Measurements from ENCODE around the gene DLX1. TPM values are rescaled to one million over a fixed set of nuclear protein-coding genes. Genes with fewer than 3 reads are reported as not detected.

DLX1 gene
- total RNA-seq, 1 donor from 2014 or later: 29.7 TPM

- no peaks in the 10 kb centered on the region for H3K9me3 Mint-ChIP-seq (ENCODE audit: unreplicated experiment)
- no peaks in the 10 kb centered on the region for H3K36me3 Mint-ChIP-seq (ENCODE audit: unreplicated experiment)
- TF ChIP-seq CTCF (IDR thresholded peaks at IDR 0.05): no peak
- no peak overlapping the region for H3K4me3 Mint-ChIP-seq (ENCODE audit: unreplicated experiment)
- no peaks in the 10 kb centered on the region for H3K27me3 Mint-ChIP-seq (ENCODE audit: unreplicated experiment)
- DNase-seq (ENCODE audit: extremely low spot score, unreplicated experiment): no peak
- H3K4me1 Mint-ChIP-seq (ENCODE audit: unreplicated experiment): peaks cover 9% of the 10 kb centered on the region
- no peak overlapping the region for H3K27ac Mint-ChIP-seq (ENCODE audit: unreplicated experiment)
Observed at GRCh38 chr2:172046080-172046678, 39.1 kb upstream of the DLX1 start.

GRCh38 chr2:172046866-172047565, 38.3 kb upstream of the DLX1 start:
- Mint-ChIP-seq H3K27me3 (ENCODE audit: unreplicated experiment) (no peaks in the 10 kb centered on the region), H3K27ac (ENCODE audit: unreplicated experiment) (no peak overlapping the region), H3K9me3 (ENCODE audit: unreplicated experiment) (no peaks in the 10 kb centered on the region), H3K36me3 (ENCODE audit: unreplicated experiment) (no peaks in the 10 kb centered on the region), H3K4me3 (ENCODE audit: unreplicated experiment) (no peak overlapping the region), H3K4me1 (ENCODE audit: unreplicated experiment) (peaks cover 17% of the 10 kb centered on the region)
- no peak for DNase-seq (ENCODE audit: extremely low spot score, unreplicated experiment)
- no peak for TF ChIP-seq CTCF (IDR thresholded peaks at IDR 0.05)

- H3K36me3 Mint-ChIP-seq (ENCODE audit: unreplicated experiment): no peaks in the 10 kb centered on the region
- no peak overlapping the region for H3K27ac Mint-ChIP-seq (ENCODE audit: unreplicated experiment)
- no peaks in the 10 kb centered on the region for H3K27me3 Mint-ChIP-seq (ENCODE audit: unreplicated experiment)
- no peak for TF ChIP-seq CTCF (IDR thresholded peaks at IDR 0.05)
- H3K4me3 Mint-ChIP-seq (ENCODE audit: unreplicated experiment): no peak overlapping the region
- peaks cover 26% of the 10 kb centered on the region for H3K4me1 Mint-ChIP-seq (ENCODE audit: unreplicated experiment)
- no peaks in the 10 kb centered on the region for H3K9me3 Mint-ChIP-seq (ENCODE audit: unreplicated experiment)
- no peak for DNase-seq (ENCODE audit: extremely low spot score, unreplicated experiment)
Observed at GRCh38 chr2:172047566-172048507, 37.5 kb upstream of the DLX1 start.

- no peak for TF ChIP-seq CTCF (IDR thresholded peaks at IDR 0.05)
- Mint-ChIP-seq H3K9me3 (ENCODE audit: unreplicated experiment) (no peaks in the 10 kb centered on the region), H3K27ac (ENCODE audit: unreplicated experiment) (no peak overlapping the region), H3K36me3 (ENCODE audit: unreplicated experiment) (no peaks in the 10 kb centered on the region), H3K4me3 (ENCODE audit: unreplicated experiment) (no peak overlapping the region), H3K4me1 (ENCODE audit: unreplicated experiment) (peaks cover 34% of the 10 kb centered on the region), H3K27me3 (ENCODE audit: unreplicated experiment) (no peaks in the 10 kb centered on the region)
- no peak for DNase-seq (ENCODE audit: extremely low spot score, unreplicated experiment)
Observed at GRCh38 chr2:172048508-172049503, 36.5 kb upstream of the DLX1 start.
